ENCODE data around the gene DNAAF5.

DNA sequence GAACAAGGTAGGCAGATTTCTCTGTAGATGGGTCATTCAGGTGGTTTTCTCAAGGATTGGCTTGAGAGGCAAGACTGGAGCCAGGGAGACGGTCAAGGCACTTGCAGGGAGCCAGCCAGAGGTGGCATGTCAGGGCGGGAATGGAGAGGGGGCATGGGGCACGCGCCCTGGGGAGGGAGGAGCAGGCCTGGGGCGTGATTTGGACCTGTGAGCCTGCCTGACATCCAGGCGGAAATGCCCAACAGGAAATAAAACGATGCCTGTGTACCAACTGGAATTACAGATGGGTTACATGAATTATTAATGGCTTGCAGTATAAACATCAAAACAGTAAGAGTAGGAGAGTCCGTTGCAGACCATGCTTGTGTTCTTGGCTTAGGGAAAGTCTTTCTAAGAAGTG lies 97.2 kb downstream of the DNAAF5 start:
- TF ChIP-seq, protein P1, sequence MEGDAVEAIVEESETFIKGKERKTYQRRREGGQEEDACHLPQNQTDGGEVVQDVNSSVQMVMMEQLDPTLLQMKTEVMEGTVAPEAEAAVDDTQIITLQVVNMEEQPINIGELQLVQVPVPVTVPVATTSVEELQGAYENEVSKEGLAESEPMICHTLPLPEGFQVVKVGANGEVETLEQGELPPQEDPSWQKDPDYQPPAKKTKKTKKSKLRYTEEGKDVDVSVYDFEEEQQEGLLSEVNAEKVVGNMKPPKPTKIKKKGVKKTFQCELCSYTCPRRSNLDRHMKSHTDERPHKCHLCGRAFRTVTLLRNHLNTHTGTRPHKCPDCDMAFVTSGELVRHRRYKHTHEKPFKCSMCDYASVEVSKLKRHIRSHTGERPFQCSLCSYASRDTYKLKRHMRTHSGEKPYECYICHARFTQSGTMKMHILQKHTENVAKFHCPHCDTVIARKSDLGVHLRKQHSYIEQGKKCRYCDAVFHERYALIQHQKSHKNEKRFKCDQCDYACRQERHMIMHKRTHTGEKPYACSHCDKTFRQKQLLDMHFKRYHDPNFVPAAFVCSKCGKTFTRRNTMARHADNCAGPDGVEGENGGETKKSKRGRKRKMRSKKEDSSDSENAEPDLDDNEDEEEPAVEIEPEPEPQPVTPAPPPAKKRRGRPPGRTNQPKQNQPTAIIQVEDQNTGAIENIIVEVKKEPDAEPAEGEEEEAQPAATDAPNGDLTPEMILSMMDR (IDR thresholded peaks at IDR 0.05) = no peak
- no peak for TF ChIP-seq POLR2A (IDR thresholded peaks at IDR 0.05)

All from lower leg skin (tissue), 3 donors.